GM19467 (cell line): ENCODE data around the gene TRABD2A.

ENCODE experiments used
- ATAC-seq: cut with Tn5 transposase; IDR thresholded peaks from one replicate; pipeline ENCODE4 v1.9.1; 2021; ENCODE audit warnings: mild to moderate bottlenecking, moderate library complexity; ENCODE audit not compliant: unreplicated experiment

The TRABD2A gene

GRCh38 chr2:84856787-84857186, 24.1 kb downstream of the TRABD2A start:
- no peak for ATAC-seq

DNA sequence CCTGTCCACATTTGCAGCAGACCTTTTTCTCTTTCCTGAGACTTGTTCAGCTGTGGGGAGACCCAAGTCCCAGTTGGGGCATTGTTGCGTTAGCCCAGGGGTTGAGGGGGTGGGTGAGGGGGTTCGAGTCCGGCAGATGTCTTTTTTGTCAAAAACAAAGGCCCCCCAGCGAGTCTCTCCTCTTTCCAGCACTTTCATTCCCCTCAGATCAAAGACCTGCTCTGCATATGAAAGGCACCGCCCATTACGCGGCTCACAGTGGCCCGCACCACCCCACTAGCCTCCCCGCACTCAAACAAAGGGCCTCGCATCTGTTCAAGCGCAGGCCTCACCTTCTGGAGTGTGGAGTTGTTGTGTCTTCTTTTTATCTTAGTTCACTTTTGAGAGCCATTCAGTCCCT, 25.2 kb downstream of the TRABD2A start:
- ATAC-seq: no peak

DNA sequence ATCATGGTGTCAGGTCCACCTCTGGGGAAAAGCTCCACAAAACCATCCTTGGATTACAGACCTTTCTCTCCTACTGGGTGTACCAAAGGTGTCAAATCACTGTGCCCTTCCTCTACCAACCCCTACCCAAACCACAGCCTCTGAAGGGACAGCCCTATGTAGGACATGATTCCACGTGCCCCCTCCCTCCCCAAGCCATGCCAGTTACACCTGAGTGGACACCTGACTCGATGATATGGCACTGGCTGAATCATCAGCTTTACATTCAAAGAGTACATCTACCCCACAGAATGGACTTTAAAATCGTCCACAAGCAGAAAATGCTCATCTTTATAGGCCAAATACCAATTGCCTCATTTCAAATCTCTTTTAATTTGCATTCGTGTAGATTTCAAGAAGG, 26.0 kb downstream of the TRABD2A start:
- ATAC-seq: no peak

- no peak for ATAC-seq
These were observed 29.0 kb downstream of the TRABD2A start for GRCh38 chr2:84851876-84852275.

DNA sequence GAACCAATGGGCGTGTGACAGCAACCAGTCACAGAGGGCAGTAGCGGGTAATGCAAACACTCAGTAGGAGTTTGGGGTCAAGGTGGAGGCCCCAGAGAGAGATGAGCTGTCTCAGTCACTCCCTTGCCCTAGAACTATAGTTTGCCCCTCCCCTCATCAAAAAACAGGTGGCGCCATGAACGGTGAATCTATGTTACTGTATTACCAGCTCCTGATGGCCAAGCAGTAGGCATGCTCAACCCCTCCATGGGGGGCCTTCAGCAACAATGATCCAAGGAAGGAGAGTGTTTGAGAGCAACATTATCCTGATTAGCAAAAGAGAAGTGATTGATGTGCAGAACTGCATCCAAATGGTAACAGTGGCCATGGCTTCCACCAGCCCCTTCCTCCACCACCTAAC, 30.4 kb downstream of the TRABD2A start:
- no peak for ATAC-seq

DNA sequence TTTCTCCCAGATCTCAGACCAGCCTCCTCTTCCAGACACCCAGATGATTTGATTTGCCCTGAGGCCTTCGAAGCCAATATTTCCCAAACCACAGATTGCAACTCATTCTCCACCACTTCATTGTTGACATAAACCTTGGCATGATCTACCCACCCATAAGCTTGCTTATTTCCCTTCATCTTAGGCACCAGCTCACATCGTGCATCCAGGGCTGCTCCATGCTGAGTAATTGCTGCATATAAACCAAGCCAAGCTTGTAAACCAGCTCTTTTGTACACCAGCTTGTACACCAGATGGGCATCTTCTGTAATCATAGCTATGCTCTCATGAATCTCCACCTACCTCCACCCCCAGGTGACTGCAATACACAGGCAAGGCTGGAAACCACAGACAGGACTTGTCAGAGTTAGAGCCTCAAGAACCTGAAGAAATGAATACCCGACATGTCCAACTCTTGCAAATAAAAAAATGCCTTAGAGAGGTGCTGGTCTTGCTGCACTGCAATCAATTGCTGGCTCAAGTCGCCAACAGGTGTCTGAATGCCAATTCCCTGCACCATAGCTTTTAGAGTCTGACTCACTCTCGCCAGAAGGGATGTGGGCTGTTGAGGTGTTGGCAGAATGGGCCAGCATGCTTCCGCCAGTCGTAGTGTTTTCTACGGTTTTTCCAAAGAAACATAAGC, 31.5 kb downstream of the TRABD2A start:
- no peak for ATAC-seq

GRCh38 chr2:84847326-84848050, 33.4 kb downstream of the TRABD2A start:
- ATAC-seq: no peak

- ATAC-seq: no peak
These were observed 34.1 kb downstream of the TRABD2A start for GRCh38 chr2:84846741-84847142.

- no peak for ATAC-seq
These were observed 34.7 kb downstream of the TRABD2A start for GRCh38 chr2:84846041-84846663.

DNA sequence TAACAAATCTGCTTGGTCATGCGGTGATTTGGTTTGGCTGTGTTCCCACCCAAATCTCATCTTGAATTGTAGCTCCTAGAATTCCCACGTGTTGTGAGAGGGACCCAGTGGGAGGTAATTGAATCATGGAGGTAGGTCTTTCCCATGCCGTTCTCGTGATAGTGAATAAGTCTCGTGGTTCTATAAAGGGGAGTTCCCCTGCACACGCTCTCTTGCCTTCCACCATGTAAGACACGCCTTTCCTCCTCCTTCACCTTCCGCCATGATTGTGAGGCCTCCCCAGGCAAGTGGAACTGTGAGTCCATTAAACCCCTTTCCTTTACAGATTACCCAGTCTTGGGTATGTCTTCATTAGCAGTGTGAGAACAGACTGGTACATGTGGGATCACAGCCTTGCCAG, 36.7 kb downstream of the TRABD2A start:
- ATAC-seq: no peak

DNA sequence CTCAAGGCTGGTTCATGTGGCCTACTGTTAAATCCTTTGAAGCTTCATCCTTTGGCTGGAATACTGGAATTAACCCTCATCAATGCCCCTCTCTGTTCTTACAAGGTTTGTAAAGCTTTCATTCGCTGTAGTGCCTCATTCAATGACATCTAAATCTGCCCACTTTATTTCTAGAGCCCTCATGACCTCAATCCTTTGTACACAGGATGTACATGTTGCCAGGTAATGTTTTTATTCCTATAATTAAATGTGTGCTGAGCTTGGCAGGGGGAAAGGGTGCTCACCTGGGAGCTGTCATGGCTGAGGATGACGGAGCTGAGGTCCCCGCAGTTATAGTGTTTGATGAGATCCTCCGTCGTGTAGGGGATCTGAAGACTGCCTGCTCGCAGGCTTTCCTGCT, 39.3 kb downstream of the TRABD2A start:
- ATAC-seq: no peak

GRCh38 chr2:84840306-84840705, 40.6 kb downstream of the TRABD2A start:
- no peak for ATAC-seq

- ATAC-seq: no peak
These were observed 41.0 kb downstream of the TRABD2A start for GRCh38 chr2:84839851-84840250.

GRCh38 chr2:84838434-84839145, 42.3 kb downstream of the TRABD2A start:
- no peak for ATAC-seq

DNA sequence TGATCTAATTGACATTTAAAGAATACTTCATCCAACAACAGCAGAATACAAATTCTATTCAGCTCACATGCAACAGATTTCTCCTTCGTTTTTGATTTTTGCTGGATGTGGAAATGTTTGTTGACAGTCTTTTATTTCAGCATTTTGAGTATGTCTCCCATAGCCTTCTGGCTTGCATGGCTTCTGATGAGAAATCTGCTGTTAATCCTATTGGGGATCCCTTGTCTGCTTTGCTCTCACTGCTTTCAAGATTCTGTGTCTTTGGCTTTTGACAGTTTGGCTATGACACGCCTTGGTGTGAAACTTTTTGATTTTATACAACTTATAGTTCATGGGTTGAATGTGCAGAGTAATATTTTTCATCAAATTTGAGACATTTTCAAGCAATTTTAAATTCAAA, 44.7 kb downstream of the TRABD2A start:
- no peak for ATAC-seq

- no peak for ATAC-seq
These were observed 47.3 kb downstream of the TRABD2A start for GRCh38 chr2:84833481-84834150.

- peak; percentile 74 for ATAC-seq
These were observed 48.0 kb downstream of the TRABD2A start for GRCh38 chr2:84832772-84833461.

DNA sequence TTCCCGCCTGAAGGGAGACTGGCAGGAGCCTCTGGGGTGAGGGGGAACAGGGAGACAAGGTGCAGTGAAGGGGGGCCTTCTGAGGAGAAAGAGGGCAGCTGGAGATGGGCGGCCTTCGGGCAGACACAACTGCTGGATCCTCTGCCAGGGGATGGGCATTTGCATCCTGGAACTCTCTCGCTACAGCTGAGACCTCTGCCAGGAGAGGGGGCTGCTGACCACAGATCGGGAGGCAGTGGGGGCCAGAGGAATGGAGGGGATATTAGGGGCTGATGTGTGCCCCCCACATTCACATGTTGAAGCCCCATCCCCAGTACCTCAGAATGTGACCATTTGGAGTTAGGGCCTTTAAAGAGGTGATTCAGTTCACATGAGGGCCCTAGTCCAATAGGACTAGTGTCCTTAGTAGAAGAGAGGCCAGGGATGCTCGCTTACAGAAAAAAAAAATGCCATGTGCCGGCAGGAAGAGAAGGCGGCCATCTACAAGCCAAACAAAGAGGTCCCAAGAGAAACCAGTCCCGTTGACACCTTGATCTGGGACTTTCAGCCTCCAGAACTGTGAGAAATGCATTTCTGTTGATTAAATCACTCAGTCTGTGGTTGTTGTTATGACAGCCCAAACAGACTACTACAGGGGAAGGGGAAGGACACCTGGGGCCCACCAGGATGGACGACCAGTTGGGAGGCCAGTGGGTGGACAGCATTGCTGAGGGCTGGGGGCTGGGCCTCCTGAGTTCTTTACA, 50.0 kb downstream of the TRABD2A start:
- ATAC-seq: no peak

- no peak for ATAC-seq
These were observed 50.8 kb downstream of the TRABD2A start for GRCh38 chr2:84830095-84830494.

- ATAC-seq: no peak
These were observed 51.2 kb downstream of the TRABD2A start for GRCh38 chr2:84829693-84830092.
